Superior temporal gyrus (tissue), 1 donor: ENCODE data around the gene EMX2.
"Not testable (repeated sequence)": the region's sequence is repeated elsewhere in the genome, so short reads cannot be mapped to it uniquely, and the experiment has no call there.

Experiments used
- DNase-seq: peaks from one replicate; pipeline ENCODE4 v3.0.0-alpha.2; 2016; ENCODE audit errors: extremely low spot score

Gene EMX2

DNA sequence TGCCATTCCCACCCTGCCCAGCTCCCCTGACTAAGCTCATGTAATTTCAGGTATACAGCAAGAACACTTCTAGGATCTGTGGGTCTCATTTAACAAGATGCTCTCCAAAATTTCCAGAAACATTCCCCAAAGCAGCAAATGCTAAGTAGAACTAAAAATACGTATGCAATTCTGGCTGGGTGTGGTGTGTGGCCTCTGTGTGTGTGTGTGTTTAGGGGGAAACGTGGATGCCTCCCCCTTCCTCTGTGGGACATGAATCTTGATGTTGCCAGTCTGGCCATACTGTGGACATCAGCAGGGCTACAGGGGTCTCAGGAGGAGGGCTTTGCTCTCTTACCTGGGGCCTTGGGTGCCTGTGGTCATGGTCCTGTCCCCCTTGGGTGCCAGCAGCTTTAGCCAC is 18.4 kb downstream of the EMX2 start:
- DNase-seq, result no peak

DNA sequence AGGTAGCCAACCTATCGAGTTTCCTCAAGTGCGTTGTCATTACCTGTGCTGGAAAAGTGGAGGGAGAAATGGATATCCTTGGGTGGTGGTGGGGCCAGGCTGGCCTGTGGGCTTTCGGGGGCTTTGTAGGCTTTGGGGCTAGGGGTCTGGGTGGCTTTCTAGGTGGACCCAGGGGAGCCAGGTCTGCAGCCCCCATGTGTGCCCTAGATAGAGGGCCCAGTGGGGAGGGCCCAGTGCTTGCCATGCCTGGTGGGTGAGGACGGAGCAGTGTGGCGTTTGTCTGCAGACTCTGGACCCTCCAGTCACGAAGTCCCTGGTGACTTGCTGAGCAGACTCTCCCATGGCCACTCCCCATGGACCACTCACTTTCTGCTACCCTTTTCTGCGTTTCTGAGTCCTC is 19.7 kb downstream of the EMX2 start:
- DNase-seq, result no peak

DNA sequence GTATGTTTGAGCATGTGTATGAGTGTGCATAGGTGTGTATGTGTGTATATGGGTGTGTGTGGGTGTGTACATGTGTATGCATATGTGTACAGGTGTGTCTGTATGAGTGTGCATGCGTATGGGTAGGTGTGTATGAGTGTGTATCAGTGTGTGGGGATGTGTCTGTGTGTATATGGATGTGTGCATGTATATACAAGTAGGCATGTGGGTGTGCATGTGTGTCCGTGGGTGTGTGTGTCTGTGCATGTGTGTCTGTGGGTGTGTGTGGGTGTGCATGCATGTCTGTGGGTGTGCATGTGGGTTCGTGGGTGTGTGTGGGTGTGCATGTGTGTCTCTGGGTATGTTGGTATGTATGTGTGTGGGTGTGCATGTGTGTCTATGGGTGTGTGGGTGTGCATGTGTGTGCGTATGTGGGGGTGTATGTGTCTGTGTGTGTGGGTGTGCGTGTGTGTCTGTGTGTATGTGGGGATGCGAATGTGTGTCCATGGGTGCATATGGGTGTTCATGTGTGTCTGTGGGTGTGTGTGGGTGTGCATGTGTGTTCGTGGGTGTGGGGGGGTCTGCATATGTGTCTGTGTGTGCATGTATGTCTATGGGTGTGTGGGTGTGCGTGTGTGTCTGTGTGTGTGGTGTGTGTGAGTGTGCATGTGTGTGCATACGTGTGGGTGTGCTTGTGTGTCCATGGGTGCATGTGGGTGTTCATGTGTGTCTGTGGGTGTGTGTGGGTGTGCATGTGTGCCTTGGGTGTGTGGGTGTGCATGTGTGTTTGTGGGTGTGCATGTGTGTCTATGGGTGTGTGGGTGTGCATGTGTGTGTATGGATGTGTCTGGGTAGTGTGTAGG is 20.6 kb downstream of the EMX2 start:
- no peak for DNase-seq

DNA sequence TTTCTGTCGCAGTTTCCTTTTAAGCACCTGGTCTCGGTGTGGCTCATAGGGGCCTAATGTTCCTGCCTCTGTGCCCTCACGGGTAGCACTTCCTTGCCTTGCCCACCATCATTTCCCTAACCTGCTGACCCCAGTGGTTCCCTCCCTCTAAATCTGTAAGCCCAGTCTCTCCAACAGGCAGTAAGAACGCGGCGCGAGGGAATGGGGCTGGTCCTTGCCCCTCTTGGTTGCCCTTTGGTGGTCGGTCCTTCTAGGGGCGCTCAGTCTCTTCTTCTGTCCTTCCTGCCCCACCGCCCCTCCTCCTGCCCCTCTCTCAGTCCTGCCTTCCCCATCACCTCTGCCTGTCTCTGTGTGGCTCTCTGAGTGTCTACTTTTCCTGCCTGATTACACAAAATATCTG is 21.2 kb downstream of the EMX2 start:
- DNase-seq, result no peak

DNA sequence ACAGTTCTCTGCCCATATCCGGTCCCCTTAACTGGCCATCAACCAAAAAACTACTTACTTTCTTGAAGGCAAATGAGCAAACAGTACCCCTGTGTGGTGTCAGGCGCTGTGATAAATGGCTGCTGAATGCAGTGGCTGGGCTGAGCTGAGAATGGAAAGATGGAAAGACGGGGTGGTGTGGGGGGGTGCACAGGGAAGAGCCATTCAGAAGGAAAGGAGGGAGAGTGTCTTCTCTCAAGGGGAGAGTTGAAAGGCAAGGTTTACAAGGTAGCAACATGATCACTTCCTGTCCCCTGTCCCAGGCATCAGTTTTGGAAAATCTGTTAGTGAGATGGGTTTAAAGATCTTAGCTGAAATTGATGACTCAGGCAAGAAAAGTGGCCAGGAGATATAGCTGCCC is 22.5 kb downstream of the EMX2 start:
- DNase-seq, result no peak

DNA sequence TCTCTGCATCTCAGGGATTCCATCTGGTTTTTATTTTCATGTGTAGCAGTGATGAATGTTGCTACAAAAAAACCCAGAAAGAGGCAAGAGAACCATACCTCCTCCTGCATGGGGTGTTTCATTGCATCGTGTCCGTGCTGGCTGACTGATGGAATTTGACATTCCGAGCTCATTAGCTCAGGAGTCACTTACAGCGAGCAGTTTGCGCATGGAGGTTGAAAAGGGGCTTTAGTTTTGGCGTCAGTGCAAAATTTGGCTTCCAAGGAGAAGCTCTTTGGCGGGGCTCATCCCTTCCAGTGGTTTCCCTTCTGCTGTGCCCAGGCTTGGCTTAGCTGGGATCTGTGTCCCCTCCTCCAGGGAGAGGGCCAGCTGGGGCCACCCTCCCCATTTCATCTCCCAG is 25.8 kb downstream of the EMX2 start:
- DNase-seq, result no peak

DNA sequence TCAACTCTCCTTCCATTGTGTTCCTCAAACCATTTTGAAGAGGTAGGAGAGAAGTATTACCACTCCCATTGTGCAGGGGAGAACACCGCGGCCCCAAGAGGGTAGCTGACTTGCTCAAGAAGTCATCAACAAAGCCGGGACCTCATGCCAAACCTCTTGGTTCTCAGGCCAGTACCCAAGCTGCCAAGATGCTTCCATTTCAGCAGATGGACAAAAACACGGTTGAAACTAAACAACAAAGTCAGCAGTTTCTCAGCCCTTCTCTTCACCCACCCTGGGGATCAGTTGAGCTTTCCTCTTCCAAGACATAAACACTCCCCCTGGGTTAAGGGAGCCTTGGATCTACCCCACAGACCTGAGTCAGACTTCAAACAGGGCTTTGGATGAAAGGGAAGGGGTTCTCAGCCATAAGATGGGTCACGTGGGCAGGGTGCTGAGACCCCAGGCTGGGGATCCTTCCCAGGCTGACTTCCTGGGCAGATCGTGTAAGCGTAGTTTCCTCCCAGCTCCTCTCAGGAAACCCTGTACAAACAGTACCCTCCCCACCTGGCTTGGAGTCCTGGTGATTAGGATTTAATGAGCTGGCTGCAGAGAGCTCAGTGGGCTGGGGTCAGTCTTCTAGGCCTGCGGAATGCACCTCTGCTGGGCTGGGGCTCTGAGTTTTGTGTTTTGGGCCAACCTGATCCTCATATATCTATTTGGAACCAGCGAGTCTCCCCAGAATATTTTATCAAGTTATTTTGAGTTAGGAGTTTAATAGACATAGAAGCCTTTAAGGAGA is 27.3 kb downstream of the EMX2 start:
- DNase-seq, result no peak

DNA sequence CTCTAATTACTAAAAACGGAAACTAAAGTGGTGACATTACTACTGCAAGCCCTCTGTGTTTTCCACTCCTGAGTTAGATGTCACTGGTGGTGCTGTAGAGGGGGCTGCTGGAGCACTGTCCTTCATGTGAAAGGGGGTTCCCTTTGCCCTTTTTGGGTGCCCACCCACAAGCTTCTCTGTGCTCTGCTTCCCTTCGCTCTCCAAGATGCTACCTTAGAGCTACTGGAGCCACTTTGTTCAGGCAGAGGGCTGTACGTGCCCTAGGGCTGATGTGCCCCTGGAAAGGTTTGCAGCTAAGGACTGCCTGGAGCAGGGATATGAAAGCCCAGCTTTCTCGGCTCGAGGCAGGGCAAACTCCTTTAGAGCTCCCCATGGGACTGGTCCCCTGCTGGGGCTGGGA is 28.3 kb downstream of the EMX2 start:
- no peak for DNase-seq

DNA sequence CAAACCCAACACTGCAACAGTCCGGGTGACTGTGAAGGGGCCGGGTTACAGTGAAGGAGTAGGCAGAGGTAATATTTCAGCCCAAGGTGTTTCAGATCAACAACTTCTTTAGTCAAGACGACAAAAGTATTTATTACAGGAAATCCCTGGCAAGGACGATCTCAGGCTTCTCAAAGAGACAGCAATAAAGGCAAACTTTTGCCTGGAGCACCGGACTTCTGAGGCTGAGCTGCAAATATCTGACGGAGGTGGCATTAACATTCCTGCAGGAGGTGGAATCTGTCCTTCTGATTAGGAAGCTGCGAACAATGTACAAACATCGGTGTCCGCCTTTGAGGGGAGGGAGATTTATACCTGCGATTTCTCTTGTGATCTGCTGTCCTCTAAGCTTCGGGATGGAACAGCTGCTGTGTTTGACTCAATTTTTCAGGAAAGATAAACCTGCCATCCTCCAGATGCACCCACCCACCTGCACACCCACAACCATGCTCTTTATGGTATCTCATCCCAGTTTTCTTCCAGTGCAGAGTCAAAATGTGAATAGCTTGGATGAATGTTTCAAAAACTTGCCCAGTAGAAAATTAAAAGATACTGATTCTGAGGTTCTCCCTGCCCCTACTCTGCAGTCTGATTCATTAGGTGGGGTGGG is 32.1 kb downstream of the EMX2 start:
- no peak for DNase-seq

DNA sequence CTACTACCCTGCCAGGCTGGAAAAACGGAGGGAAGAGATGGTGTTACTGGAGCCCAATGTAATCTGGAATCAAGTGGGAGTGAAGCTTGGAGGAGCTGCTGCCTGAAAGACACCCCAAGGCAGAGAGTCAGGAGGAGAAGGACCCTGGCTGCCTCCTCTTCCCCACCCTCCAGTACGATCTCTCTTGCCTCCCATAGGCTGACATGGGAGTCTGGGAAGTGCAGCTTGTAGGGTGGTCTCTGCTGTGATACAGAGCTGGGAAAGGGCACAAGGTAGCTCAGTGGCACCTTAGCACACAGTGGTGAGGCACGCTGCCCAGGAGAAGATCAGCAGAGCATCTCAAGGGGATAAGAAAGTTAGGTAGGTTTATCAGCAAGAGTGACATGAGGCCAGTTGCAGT is 35.9 kb downstream of the EMX2 start:
- no peak for DNase-seq

DNA sequence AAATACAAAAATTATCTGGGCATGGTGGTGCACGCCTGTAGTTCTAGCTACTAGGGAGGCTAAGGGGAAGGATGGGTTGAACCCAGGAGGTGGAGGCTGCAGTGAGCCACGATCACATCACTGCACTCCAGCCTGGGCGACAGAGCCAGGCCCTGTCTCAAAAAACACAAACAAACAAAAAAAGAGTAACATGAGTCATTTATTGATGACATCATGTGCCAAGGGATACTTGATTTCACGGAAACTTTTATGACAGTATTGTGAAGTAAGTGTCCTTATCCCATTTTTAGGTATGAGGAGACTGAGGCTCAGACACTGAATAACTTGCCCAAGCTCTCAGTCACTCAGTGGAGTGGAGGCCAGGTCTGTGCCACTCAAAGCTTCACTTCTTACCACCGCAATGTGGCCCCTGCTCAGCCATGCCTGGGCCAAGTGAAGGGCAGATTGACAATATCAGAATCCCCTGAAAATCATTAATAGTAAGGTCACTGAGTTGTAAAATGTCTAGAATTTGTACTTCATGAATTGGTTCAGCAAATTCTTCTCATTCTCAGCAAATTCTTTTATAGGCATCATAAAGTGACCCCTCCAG is 36.5 kb downstream of the EMX2 start:
- DNase-seq, result no peak

DNA sequence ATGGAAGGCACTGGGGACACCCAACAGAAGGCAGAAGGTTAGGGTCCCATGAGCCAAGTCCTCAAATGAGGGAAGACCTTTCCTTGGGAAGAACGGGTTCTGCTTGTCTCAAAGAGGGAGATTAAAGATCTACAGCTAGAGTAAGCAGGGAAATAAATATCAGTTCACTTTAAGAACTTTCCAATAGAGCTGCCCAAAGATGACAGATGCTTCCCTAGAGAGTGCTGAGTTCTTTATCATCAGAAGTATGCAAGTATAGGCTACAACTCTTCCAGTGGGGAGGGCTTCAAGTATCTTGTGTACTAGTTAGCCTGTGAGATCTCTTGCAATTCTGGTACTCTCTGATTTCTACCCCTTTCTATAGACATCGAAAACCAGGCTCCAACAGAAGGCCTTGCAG is 39.4 kb downstream of the EMX2 start:
- no peak for DNase-seq

DNA sequence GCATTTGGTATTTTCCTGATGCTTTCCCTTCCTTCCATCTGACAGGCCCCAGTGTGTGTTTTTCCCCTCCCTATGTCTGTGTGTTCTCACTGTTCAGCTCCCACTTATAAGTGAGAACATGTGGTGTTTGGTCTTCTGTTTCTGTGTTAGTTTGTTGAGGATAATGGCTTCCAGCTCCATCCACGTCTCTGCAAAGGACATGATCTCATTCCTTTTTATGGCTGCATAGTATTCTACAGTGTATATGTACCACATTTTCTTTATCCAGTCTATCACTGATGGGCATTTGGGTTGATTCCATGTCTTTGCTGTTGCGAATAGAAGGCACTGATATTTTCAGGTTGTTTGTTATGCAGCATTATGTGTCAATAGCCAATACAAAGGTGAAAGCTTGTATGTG is 42.3 kb downstream of the EMX2 start:
- not testable (repeated sequence) for DNase-seq

DNA sequence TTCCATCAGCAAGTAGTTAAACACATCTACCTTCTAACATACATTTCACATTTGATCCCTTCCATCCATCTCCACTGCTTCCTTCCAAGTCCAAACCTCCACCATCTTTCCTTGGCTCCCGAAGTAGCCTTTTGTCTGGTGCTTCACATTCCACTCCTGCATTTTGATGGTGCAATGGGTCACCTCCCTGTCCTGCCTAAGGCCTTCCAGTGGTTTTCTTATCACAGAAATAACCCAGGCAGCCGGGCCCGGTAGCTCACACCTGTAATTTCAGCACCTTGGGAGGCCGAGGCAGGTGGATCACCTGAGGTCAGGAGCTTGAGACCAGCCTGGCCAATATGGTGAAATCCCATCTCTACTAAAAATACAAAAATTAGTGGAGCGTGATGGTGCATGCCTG is 44.5 kb downstream of the EMX2 start:
- DNase-seq, result no peak

DNA sequence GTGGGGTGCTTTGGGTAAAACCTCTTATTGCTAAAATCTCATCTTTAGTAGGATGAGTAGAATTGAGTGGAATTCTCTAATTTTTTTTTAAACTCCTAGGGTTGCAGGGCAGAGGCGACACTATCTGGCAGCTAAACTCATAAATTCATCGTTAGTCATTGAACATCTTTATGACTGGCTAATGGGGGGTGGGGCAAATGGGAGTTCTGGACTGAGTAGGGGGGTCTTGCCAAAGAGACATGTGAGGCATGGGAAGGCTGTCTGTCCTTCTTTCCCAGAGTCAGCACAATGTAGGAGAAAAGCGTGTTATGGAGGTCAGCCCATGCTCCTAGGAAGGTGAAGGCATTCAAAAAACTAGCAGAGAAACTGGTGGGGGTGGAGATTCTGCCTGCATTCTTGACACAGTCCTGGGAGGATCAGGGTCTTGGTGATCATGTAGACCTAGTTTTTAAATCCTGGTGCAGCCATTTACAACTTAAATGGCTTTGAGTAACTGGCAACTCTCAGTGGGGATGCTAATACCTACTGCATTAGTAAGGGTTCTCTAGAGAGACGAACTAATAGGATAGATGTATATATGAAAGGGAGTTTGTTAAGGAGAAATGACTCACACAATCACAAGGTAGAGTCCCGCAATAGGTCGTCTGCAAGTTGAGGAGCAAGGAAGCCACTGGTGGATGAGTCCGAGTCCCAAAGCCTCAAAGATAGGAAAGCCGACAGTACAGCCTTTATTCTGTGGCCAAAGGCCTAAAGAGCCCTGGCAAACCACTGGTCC is 47.7 kb downstream of the EMX2 start:
- DNase-seq, result no peak

DNA sequence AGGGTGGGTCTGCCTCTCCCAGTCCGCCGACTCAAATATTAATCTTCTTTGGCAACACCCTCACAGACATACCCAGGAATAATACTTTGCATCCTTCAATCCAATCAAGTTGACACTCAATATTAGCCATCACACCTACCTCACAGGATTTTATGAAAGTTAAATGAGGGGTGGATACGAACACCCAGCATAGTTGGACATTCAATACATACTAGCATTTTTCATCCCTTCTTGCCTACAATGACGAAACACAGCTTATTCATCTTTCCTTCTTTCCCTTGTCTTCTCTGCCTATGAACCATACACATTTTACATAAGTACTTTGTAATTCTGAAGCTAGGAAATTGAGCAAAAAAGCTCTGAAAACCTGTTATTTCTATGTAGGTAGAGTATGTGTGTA is 48.5 kb downstream of the EMX2 start:
- DNase-seq, result no peak

DNA sequence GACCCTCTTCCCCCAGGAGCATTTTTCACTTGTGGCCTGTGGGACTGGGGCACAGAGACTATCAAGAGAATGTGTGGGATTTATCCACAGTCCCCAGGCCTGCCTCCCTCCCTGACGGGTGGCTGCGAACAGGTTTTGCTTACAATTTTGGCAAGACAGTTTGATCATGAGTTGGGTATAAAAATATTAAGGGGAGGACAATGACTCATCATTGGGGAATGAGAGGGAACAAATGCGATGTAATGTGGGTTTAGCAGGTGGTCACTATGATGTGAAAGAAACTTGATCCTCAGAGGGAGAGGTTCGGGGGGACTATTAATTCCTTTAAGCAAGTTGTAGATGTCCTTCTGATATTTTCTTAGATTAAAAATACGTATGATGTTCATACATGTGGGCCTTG is 52.2 kb downstream of the EMX2 start:
- no peak for DNase-seq

DNA sequence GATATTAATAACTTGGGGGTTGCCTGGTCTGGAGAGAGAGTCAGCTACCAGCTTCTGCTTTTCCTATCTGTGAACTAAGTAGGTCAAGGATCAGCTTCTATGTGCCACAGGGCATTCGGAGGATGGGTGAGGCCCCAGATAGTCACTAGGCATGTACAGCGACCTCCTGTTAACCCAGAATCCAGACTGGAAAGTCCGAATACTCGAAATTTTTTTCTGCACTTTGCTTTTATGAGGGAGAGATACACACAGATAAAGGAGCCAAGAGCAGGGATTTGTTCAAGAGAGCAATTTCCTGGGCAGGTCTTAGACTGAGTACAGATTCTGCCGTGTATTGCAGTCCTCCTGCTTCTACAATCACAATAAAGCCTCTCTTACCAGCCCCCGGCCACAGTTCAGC is 54.2 kb downstream of the EMX2 start:
- no peak for DNase-seq

DNA sequence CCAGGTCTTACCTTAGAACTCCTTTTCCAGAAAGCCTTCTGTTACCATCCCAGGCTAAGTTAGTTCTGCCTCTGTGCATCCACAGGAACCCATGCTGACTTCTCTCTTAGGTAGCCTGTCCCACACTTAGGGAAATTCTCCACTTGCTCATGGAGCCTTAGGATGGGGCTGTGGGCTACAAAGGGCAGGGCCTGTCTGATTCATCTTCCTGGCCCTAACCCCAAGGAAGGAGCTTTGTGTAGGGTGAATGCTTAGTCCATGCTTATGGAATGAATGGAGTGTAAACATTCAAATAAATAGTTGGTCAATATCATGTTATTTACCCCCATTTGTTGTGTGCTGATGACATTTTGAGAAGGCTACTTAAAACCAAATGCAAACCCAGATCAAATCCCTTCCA is 54.7 kb downstream of the EMX2 start:
- no peak for DNase-seq
